Measurements from ENCODE around the gene ATP11A.
A peak's percentile ranks its signal among the peaks of the same experiment; 100 is the strongest.

Gene ATP11A

DNA sequence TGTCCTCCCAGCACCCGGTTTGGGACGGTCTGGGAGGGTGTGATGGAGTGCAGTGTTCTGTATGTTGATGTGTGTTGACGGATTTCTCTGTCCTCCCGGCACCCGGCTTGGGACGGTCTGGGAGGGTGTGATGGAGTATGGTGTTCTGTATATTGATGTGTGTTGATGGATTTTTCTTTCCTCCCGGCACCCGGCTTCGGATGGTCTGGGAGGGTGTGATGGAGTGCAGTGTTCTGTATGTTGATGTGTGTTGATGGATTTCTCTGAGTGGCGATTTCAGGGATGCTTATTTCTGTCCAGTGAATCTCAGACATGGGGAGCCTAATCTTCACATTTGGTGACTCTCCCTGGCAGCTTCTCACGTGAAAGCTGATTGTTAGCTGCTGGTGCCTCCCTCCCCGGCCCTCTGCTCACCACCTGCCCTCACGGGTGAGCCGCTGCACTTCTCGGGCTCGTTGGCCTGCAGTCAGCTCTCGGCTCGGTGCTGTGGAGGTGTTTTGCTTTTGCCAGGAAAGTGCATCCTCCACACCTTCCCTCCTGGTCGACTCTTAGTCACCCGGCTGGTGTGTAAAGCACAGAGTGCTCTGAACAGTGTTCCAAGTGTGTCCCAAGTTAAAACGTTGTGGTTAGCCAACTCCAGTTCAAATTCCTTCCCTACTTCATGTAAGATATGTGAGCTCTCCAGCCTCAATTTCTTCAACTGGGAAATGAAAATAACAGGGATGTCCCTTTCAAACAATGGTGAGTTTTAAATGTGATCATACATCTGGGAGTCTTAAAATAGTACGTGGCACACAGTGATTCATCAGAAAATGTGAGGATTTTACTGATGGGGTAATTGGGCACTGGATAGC, 54.6 kb downstream of the ATP11A start:
- DNase-seq, result no peak

DNA sequence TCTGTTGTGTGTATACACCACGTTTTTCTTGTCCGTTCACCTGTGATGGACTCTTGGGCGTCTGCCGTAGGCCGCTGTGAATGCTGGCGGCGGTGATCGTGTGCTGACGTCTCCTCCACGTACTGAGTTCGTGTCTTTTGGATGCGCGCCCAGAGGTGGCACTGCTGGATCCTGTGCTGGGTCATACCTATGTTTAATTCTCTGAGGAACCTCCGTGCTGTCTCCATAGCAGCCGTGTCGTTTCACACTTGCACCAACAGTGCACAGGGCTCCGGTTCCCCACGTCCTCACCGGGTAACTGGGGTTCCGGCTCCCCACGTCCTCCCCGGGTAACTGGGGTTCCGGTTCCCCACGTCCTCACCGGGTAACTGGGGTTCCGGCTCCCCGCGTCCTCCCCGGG, 56.2 kb downstream of the ATP11A start:
- DNase-seq, result no peak

- no peak for DNase-seq
These were observed 57.4 kb downstream of the ATP11A start for GRCh38 chr13:112747256-112747655.

DNA sequence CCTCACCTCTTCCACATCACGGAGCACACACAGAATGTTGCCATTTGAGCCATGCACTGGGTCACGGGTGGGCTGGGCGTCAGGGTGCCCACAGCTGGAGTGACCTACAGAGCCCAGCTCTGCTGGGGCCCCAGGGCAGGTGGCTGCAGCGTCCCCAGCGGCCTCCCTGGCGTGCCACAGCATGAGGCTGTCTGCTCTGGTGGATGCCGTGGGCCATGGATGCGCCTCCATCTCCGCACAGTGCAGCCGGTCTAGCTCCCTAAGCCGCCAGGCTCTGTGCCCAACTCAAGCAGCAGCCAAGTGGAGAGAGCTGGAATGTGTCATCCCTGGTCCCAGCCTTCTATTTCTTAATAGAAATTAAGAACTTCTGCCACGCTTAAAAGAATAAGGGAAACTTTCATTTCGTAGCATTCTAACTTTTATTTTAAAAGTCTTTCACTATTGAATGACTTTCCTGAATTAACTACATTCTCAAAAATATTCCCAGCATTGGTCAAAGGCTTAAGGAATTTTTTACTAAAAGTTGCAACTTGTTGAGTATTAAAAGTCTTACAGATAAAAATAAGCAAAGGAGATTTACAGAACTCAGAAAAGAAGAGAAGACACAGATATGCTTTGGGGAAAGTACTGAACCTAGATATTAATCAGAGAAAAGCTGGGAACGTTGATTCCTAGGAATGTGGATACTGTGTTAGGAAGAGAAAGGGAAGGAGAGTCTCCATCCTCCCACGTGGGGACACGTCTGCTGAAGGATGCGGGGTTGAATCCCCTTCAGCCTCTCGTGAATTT, 59.3 kb downstream of the ATP11A start:
- no peak for DNase-seq

DNA sequence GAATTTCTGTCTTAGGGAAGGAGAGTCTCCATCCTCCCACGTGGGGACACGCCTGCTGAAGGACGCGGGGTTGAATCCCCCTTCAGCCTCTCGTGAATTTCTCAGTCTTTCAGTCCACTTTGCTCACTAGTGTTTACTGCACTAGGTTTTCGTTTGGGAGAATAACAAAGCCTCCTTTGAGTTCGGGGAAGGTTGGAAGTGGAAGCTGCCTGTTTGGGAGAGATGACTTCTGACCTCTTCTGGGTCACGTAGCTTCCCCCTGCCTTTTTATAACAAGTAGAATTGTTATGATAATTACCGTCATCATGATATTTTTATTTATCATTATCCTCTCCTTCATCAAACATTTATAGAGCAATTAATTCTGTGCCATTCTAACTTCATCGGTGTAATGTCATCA, 60.7 kb downstream of the ATP11A start:
- DNase-seq, result no peak

GRCh38 chr13:112751617-112752016, 61.8 kb downstream of the ATP11A start:
- DNase-seq, result no peak

GRCh38 chr13:112752211-112752610, 62.4 kb downstream of the ATP11A start:
- no peak for DNase-seq

GRCh38 chr13:112752711-112753541, 63.1 kb downstream of the ATP11A start:
- DNase-seq, result peak; percentile 13

- no peak for DNase-seq
These were observed 64.0 kb downstream of the ATP11A start for GRCh38 chr13:112753833-112754232.

DNA sequence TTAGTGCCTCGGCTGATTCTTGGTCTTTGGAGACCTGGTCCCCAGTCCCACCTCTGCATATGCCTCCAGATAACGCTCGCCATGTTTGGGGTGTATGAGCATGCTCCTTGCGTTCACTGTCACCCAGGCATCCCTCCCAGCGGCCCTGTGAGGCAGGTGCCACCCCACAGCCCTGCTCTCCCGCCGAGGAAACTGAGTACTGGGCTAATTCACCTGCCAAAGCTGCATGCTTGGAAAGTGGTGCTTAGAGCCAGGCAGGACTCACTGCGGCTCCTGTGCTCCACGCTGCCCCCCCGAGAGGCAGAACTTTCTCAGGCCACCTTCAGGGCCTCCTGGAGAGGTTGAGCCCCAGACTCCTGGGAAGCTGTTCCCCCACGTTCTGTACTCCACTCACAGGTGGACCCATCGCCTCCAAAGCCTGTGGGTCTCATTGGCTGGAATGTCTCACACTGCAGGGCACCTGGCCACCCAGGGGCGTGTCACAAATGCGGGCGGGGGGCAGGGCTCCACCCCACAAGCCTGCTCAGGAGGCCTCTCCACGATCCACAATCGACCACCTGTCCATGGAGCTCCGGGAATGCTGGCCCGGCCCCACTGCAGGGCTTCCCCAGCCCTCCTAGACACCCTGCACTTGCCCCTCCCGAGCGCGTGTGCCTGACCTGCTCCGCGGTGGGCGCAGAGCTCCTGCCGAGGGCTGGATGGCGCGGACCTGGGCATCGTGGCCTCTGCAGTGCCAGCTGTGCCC, 64.6 kb downstream of the ATP11A start:
- DNase-seq, result no peak

DNA sequence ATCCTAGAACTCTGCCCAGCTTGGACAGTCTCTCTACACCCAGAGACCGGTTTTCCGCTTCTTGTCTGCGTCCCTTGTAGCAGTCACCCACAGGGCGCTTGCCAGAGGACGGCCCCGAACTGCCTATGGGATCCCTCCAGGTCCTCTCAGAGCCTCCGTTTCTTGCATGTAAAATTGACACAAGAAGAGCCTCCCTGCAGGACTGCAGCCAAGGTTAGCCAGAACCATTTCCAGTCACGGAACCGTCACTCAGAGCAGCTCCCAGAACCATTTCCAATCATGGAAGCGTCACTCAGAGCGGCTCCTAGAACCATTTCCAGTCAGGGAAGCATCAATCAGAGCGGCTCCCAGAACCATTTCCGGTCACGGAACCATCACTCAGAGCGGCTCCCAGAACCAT, 65.5 kb downstream of the ATP11A start:
- DNase-seq, result no peak

DNA sequence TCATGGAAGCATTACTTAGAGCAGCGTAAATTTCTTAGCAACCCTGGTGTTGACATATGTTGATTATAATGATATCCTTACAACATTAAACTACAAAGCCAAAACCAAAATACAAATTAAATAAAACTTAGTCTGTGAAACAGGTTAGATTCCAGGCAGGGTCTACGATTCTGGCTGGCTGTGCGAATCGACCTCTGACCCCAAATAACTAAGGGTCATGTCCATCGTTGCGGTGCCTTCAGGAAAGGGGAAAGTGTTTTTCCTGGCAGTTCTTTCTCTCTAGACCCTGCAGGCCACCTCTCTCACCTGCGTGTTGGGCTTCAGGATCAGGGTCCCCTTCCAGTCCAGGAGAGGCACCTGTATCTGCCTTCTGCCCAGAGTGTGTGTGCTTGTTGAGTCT, 66.2 kb downstream of the ATP11A start:
- DNase-seq, result no peak

GRCh38 chr13:112756511-112756966, 66.7 kb downstream of the ATP11A start:
- no peak for DNase-seq

DNA sequence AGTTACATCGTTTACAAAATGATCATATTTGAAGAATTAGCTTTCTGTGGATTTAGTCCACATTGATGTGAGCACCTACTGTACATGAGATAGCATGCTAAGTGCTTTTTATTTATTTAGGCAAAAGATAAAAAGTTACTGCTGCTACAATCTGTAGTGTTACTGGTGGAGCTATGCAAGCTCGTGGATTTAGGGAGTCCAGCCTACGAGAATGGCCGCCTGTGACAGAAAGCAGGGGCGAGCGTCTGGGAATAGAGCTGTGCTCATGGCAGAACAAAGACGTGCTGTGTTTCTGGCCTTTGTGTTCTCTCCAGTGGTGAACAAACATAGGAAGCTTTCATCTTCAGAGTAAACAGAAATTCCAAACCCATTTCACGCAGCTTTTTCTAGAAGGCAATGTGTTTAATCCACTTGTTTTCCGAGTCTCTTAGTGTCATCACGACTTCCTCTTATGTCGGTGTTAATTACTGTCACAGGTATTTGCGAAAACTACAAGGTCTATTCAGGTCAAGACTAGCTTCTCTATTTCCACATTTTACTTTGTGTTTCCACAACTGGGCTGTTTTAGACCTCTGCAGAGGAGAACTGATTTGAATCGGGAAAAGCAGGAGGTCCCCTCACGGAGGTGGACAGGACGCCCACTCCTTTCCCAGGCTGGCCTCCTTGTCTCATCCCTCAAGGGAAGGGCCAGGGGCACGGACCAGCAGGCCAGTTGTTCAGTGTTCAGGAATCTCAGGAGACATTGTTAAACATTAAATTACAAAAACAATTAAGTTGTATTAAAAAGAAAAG, 67.3 kb downstream of the ATP11A start:
- no peak for DNase-seq

GRCh38 chr13:112757759-112758086, 67.9 kb downstream of the ATP11A start:
- DNase-seq, result no peak

GRCh38 chr13:112759053-112759452, 69.2 kb downstream of the ATP11A start:
- no peak for DNase-seq

- DNase-seq, result no peak
These were observed 70.0 kb downstream of the ATP11A start for GRCh38 chr13:112759827-112760226.

DNA sequence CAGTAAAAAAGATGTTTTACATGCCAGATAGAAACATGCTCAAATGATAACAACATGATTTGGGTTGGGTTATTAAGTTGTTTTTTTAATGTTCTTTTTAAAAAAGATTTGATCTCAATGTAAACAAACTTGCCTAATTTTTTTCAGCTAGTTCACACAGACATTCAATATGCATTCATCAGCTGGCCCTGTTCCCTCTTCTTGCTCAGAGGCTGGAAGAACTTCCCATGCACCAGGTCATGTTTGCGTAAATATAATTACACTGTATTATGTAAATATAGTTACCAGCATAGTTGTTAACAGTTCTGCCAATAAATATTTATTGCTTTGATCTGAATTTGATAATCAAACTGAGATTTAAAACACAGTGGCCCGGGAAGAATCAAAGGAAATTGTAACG, 70.6 kb downstream of the ATP11A start:
- DNase-seq, result no peak

DNA sequence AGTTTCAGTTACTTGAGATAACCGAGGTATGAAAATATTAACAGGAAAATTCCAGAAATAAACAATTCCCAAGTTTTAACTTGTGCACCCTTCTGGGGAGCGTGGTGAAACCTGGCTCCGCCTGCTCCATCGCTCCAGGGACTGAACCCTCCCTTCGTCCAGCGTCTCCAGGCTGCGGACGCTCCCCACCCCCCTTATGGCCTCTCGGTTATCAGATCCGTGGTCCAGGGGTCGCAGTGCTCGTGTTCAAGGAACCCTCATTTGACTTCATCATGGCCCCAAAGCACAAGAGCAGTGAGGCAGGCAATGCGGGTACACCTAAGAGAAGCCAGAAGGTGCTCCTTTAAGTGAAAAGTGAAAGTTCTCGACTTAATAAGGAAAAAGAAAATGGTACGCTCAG, 71.1 kb downstream of the ATP11A start:
- no peak for DNase-seq

DNA sequence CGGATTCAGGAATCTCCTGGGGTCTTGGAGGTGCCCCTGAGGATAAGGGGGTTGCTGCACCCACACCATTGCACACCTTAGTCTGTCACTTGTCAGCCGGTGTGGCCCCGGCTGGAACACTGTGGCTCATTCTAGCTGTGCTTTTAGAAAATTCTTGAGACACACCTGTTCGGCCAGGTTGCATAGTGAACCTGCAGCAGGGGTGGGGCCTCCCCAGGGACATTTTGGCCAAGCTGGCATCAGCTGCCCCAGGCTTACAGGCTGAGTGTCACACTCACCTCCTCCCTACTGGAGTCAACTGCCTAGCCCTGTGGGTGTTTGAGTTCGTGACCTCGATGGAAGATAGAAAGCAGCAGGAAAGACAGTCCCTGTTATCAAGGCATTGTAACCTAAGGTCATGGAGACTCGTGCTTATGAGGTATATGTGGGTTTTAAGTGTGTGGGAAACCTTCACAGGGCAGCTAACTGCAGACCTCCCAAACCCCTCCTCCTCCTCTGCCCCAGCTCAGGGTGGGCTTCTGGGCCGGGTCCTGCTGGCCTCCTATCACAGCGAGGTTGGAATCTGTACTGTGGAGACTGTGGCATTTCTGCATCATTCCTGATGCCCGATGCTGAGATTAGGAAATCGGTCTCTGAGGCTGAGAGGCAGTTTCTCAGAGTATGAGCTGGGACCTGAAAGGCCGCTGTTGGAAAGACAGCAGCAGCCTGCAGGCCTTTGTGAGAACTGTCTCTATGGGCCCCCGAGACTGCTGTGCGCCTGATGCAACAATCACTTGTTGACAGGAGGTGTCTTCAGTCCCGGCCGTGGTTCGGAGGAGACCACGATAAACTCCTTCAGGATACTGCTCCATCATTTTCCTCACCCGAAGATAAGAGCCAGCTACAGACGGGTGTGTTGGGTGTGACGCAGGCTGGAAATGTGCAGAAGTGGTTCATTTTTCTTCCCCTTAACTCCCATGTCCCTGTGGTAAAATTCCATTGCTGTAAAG, 72.2 kb downstream of the ATP11A start:
- no peak for DNase-seq

Data from central memory CD4-positive, alpha-beta T cell (primary cell).